Hepatocyte (in vitro differentiated cells): ENCODE results near the gene ZIC3.

Experiments used
- CTCF ChIP-seq: fragments of 200-600 bp; sonication (generic); IDR thresholded peaks from 2 replicates; pipeline ENCODE4 v1.5.1; 2016; ENCODE audit warnings: antibody characterized with exemption, mild to moderate bottlenecking; ENCODE audit not compliant: poor library complexity
- EZH2 ChIP-seq: fragments of 200-600 bp; sonication (generic); IDR thresholded peaks from 2 replicates; pipeline ENCODE4 v1.6.1; 2016; ENCODE audit warnings: antibody characterized with exemption, mild to moderate bottlenecking, borderline replicate concordance
- EZH2phosphoT487 ChIP-seq: fragments of 200-600 bp; sonication (generic); IDR thresholded peaks from one replicate; pipeline ENCODE4 v1.6.1; 2018; ENCODE audit warnings: antibody characterized with exemption, mild to moderate bottlenecking, low read depth, moderate library complexity; ENCODE audit not compliant: unreplicated experiment, severe bottlenecking

GRCh38 chrX:137566746-137567679, 1.1 kb downstream of the ZIC3 start:
- TF ChIP-seq CTCF, result no peak
- peak; percentile 22 for TF ChIP-seq EZH2phosphoT487
- peak; percentile 80 for TF ChIP-seq EZH2
